WTC11 (cell line): ENCODE measurements around the gene APLN. TPM values are rescaled to one million over a fixed set of nuclear protein-coding genes. Genes with fewer than 3 reads are reported as not detected.

Experiments used
- ATAC-seq: fragments of 200-7000 bp; cut with Tn5 transposase; 2 replicates; pipeline ENCODE4 v1.10.0; 2021; ENCODE audit warnings: mild to moderate bottlenecking, moderate library complexity
- CTCF ChIA-PET: fragments of 300-600 bp; sonication (Branson Sonifier 250); formaldehyde crosslinking; loops from one replicate; lab custom pipeline; 2021; ENCODE audit warnings: antibody characterized with exemption; lab: Charles Lee
- POLR2A ChIA-PET: fragments of 350-600 bp; sonication (Branson Sonifier 250); formaldehyde crosslinking; loops from one replicate; lab custom pipeline; 2021; ENCODE audit warnings: antibody characterized with exemption; lab: Charles Lee
- DNase-seq: peaks from one replicate; pipeline ENCODE4 v3.0.0; 2021; ENCODE audit warnings: low spot score
- H3K27ac Mint-ChIP-seq: 2 replicates; pipeline ENCODE4 v1.8.0; 2021; ENCODE audit warnings: mixed read lengths
- H3K27me3 Mint-ChIP-seq: 2 replicates; pipeline ENCODE4 v1.8.0; 2021; ENCODE audit warnings: low read depth, mild to moderate bottlenecking, moderate library complexity, mixed read lengths
- H3K36me3 Mint-ChIP-seq: 2 replicates; pipeline ENCODE4 v1.8.0; 2021; ENCODE audit warnings: mixed read lengths
- H3K4me1 Mint-ChIP-seq: 2 replicates; pipeline ENCODE4 v1.8.0; 2022; ENCODE audit warnings: mixed read lengths
- H3K4me3 Mint-ChIP-seq: 2 replicates; pipeline ENCODE4 v1.8.0; 2021; ENCODE audit warnings: mild to moderate bottlenecking, moderate library complexity, mixed read lengths
- H3K9me3 Mint-ChIP-seq: 2 replicates; pipeline ENCODE4 v1.8.0; 2021; ENCODE audit warnings: mixed read lengths
- CREM ChIP-seq: sonication (generic); formaldehyde crosslinking; IDR thresholded peaks from 2 replicates; pipeline ENCODE4 v1.8.1; 2022; ENCODE audit warnings: mild to moderate bottlenecking, missing genetic modification reagents, moderate library complexity
- CTCF ChIP-seq: fragments of 200-600 bp; IDR thresholded peaks from 2 replicates; pipeline ENCODE4 v1.8.0; 2022; ENCODE audit warnings: antibody characterized with exemption
- ESRRA ChIP-seq: sonication (generic); formaldehyde crosslinking; IDR thresholded peaks from 2 replicates; pipeline ENCODE4 v1.8.1; 2022; ENCODE audit warnings: mild to moderate bottlenecking, missing genetic modification reagents, borderline replicate concordance
- FOXP4 ChIP-seq: sonication (generic); formaldehyde crosslinking; IDR thresholded peaks from 2 replicates; pipeline ENCODE4 v1.8.0; 2022; ENCODE audit warnings: mild to moderate bottlenecking, missing genetic modification reagents
- GRHL2 ChIP-seq: fragments of 250-450 bp; sonication (Bioruptor Pico); IDR thresholded peaks from 2 replicates; pipeline ENCODE4 v1.8.0; 2022; ENCODE audit warnings: mild to moderate bottlenecking, moderate library complexity; ENCODE audit not compliant: insufficient replicate concordance, severe bottlenecking
- IRF2 ChIP-seq: sonication (generic); formaldehyde crosslinking; IDR thresholded peaks from 2 replicates; pipeline ENCODE4 v1.8.0; 2022; ENCODE audit warnings: low read depth, missing genetic modification reagents, borderline replicate concordance
- MLX ChIP-seq: sonication (generic); formaldehyde crosslinking; IDR thresholded peaks from 2 replicates; pipeline ENCODE4 v1.8.1; 2023; ENCODE audit warnings: mild to moderate bottlenecking, missing genetic modification reagents, moderate library complexity
- NFYB ChIP-seq: sonication (generic); formaldehyde crosslinking; conservative IDR thresholded peaks from 2 replicates; pipeline ENCODE4 v1.8.0; 2022; ENCODE audit warnings: low read depth, missing genetic modification reagents
- OVOL2 ChIP-seq: fragments of 250-450 bp; sonication (Bioruptor Pico); IDR thresholded peaks from 2 replicates; pipeline ENCODE4 v1.9.0; 2021; ENCODE audit warnings: mild to moderate bottlenecking, borderline replicate concordance
- RORB ChIP-seq: fragments of 250-450 bp; sonication (Bioruptor Pico); IDR thresholded peaks from 2 replicates; pipeline ENCODE4 v1.9.0; 2021; ENCODE audit warnings: mild to moderate bottlenecking
- SOX15 ChIP-seq: fragments of 250-450 bp; sonication (Bioruptor Pico); IDR thresholded peaks from 2 replicates; pipeline ENCODE4 v1.9.0; 2021; ENCODE audit warnings: mild to moderate bottlenecking
- TEAD1 ChIP-seq: sonication (generic); formaldehyde crosslinking; IDR thresholded peaks from 2 replicates; pipeline ENCODE4 v1.8.0; 2022; ENCODE audit warnings: mild to moderate bottlenecking, missing genetic modification reagents
- TEAD4 ChIP-seq: sonication (generic); formaldehyde crosslinking; IDR thresholded peaks from 2 replicates; pipeline ENCODE4 v1.8.0; 2022; ENCODE audit warnings: mild to moderate bottlenecking, missing genetic modification reagents
- ZBTB43 ChIP-seq: sonication (generic); formaldehyde crosslinking; IDR thresholded peaks from 2 replicates; pipeline ENCODE4 v1.8.1; 2023; ENCODE audit warnings: mild to moderate bottlenecking, missing genetic modification reagents
- ZMAT4 ChIP-seq: fragments of 250-450 bp; sonication (Bioruptor Pico); IDR thresholded peaks from 2 replicates; pipeline ENCODE4 v1.9.0; 2021; ENCODE audit warnings: mild to moderate bottlenecking
- ZNF532 ChIP-seq: fragments of 250-450 bp; sonication (Bioruptor Pico); IDR thresholded peaks from 2 replicates; pipeline ENCODE4 v1.9.0; 2021; ENCODE audit warnings: mild to moderate bottlenecking, borderline replicate concordance
- ZSCAN18 ChIP-seq: fragments of 250-450 bp; sonication (Bioruptor Pico); IDR thresholded peaks from 2 replicates; pipeline ENCODE4 v2.1.2; 2022; ENCODE audit warnings: mild to moderate bottlenecking, moderate library complexity
- total RNA-seq: library from RNA; stranded (reverse); gene quantifications from 3 replicates; pipeline ENCODE4 v1.2.3, GENCODE V29; 2021

Gene APLN
- total RNA-seq, 1 experiment from 2014 or later = 4.2 TPM

- H3K27me3 Mint-ChIP-seq = peaks cover 4% of the 10 kb centered on the region; the same call in 1 of the 2 replicates
- H3K27ac Mint-ChIP-seq = no peak overlapping the region
- DNase-seq = no peak
- no peak for TF ChIP-seq OVOL2 (CRISPR knock-in tag)
- TF ChIP-seq TEAD4 = no peak
- TF ChIP-seq ZMAT4 (CRISPR knock-in tag) = no peak
- TF ChIP-seq CREM (CRISPR knock-in tag) = no peak
- TF ChIP-seq RORB = no peak
- TF ChIP-seq GRHL2 (CRISPR knock-in tag) = no peak
- TF ChIP-seq IRF2 (CRISPR knock-in tag) = no peak
- TF ChIP-seq ZNF532 (CRISPR knock-in tag) = no peak
- no peak for TF ChIP-seq ZSCAN18 (CRISPR knock-in tag)
- no peak for TF ChIP-seq ESRRA (CRISPR knock-in tag)
- no peak for TF ChIP-seq NFYB (CRISPR knock-in tag)
- no peak for TF ChIP-seq CTCF
- TF ChIP-seq MLX (CRISPR knock-in tag) = no peak
- TF ChIP-seq FOXP4 (CRISPR knock-in tag) = no peak
- no peak for TF ChIP-seq TEAD1
- TF ChIP-seq ZBTB43 (CRISPR knock-in tag) = no peak
- no peak for TF ChIP-seq SOX15 (CRISPR knock-in tag)
- CTCF ChIA-PET = no interaction called here
- no peaks in the 10 kb centered on the region for H3K36me3 Mint-ChIP-seq
- no peak overlapping the region for H3K4me3 Mint-ChIP-seq
- ATAC-seq = no peak
- 0 out of 2 replicates have a peak, but pooled peaks cover 3% of the 10 kb centered on the region for H3K9me3 Mint-ChIP-seq
- H3K4me1 Mint-ChIP-seq = peaks cover 8% of the 10 kb centered on the region
- POLR2A ChIA-PET = no interaction called here
Observed at GRCh38 chrX:129642641-129643040, 12.1 kb downstream of the APLN start.
